Measurements from ENCODE around the gene HSD3B7.
"Not testable (repeated sequence)": the region's sequence is repeated elsewhere in the genome, so short reads cannot be mapped to it uniquely, and the experiment has no call there.

The HSD3B7 gene

DNA sequence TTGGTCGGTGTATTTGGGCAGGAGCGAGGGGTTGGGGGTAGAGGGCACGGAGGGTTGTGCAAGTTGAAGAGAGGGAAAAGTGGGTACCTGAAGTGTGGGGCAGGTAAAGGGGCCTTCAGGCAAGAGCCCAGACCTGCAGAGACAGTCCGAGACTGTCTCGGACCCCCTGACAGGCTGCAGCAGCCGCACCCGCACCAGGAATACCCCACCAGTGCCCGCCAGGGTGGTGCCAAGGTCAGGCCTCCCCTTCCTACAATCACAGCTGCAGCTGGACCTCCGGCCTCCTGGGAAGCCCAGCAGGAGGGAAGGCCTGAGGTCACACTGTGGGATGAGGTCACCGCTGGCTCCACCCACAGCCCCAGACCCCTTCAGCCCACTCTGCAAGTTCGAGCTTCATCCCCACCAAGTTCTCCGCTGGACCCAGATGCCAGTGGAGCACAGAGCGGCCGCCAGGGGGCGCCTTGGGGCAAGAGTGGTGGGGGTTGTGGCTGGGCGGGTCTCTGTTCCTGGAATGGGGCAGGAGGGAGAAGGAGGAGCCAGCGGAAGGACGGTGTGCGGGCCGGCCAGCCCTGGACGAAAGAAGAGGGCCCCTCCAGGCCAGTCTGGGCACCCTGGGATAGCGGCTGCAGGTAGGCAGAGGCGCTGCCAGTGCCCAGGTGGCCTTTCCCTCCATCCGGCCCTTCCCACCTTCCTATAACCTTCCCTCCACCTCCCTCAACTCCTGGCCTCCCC is at the start of gene HSD3B7:
TSS of gene HSD3B7 (plus strand) at position 539 of the 732 bp plus-strand sequence. CDS start 452 bp downstream, outside the sequence.
- peak; percentile 85 for DNase-seq (ENCODE audit: low spot score)

DNA sequence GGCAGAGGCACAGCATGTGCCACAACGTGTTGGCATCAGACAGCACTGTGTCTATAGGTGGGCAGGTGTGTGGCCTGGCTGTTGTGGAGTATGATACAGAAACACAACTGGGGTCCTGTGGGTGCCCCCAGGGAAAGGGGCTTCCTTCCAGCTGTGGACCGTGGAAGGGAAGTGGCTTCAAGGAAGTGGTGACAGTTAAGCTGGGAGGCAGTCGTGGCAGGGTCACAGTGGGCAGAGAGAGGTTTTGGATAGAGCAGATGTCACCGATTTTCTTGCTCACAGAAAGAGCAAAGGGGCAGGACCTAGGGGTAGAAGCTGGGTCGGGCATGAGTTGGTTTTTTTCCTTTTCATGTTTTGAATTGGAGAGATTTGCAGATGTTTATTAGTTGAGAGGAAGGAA is 47.3 kb upstream of the HSD3B7 start:
- no peak for DNase-seq (ENCODE audit: low spot score)

DNA sequence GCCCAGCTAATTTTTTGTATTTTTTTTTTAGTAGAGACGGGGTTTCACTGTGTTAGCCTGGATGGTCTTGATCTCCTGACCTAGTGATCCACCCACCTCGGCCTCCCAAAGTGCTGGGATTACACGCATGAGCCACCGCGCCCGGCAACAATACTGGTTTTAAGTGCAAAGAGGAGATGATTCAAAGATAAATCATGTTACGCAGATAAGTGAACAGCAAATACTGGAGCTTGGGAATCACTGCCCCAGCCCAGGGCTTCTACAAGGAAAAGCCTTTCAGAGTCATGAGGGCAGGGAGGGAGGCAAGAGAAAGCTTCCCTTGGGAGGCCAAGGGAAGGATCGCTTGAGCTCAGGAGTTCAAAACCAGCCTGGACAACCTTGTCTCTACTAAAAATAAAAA is 45.4 kb upstream of the HSD3B7 start:
- not testable (repeated sequence) for DNase-seq (ENCODE audit: low spot score)

DNA sequence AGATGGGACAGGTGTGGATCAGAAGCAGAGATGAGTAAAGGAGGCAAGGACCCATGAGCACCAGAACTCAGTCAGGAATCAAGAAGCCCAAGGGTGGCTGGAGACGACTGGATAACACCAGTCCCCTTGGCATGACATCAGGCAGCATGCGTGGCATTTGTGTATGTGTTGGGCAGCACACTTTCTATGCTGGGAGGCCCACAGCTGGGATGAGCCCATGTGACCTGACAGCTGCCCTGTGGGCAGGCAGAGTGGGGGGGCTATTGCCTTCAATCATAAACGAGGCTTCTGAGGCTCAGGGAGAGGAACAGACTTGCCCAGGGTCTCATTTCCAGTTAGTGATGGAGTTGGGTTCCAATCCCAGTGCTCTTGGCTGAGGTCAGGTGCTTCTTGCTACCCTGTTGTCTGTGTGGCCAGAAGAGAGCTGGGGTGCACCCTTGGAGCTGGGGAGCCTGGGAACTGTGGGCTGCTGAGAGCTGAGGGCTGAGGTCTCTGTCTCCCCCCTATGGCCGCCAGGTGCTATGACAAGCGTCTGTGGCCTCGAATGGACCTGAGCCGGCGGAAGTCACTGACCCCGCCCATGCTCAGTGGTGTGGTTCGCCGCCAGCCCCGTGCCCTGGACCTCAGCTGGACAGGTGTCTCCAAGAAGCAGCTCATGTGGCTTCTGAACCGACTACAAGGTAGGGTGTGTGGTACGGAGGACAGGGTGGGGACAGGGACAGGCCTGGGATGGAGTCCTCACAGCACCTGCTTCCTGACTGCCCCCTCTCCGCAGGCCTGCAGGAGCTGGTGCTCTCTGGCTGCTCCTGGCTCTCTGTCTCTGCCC is 43.2 kb upstream of the HSD3B7 start:
- peak; percentile 85 for DNase-seq (ENCODE audit: low spot score)

DNA sequence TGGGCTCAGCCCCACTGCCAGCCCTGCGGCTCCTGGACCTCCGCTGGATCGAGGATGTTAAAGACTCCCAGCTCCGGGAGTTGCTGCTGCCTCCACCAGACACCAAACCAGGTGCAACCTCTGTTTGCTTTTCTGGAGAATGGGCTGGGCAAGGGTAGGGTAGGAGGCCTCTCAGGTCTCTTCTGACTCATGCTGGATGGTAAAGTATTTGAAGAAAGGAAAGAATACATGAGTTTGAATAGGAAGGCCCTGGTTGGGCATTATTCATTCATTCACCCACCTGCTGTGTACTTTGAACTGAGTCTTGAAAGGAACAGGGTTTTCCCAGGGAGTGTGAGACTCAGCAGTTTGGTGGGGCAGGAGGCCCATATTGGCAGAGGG is 42.6 kb upstream of the HSD3B7 start:
- DNase-seq (ENCODE audit: low spot score), result no peak

DNA sequence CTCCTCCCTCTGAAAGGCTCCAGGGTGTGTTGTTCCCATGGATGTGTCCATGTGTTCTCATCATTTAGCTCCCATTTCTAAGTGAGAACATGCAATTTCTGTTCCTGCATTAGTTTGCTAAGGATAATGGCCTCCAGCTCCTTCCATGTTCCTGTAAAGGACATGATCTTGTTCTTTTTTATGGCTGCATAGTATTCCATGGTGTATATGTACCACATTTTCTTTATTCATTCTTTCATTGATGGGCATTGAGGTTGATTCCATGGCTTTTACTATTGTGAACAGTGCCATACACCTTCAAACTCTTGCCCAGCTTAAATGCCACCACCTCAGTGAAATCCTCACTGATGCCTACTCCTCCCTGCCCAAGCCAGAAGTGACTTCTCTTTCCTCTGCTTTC is 40.7 kb upstream of the HSD3B7 start:
- DNase-seq (ENCODE audit: low spot score), result no peak

DNA sequence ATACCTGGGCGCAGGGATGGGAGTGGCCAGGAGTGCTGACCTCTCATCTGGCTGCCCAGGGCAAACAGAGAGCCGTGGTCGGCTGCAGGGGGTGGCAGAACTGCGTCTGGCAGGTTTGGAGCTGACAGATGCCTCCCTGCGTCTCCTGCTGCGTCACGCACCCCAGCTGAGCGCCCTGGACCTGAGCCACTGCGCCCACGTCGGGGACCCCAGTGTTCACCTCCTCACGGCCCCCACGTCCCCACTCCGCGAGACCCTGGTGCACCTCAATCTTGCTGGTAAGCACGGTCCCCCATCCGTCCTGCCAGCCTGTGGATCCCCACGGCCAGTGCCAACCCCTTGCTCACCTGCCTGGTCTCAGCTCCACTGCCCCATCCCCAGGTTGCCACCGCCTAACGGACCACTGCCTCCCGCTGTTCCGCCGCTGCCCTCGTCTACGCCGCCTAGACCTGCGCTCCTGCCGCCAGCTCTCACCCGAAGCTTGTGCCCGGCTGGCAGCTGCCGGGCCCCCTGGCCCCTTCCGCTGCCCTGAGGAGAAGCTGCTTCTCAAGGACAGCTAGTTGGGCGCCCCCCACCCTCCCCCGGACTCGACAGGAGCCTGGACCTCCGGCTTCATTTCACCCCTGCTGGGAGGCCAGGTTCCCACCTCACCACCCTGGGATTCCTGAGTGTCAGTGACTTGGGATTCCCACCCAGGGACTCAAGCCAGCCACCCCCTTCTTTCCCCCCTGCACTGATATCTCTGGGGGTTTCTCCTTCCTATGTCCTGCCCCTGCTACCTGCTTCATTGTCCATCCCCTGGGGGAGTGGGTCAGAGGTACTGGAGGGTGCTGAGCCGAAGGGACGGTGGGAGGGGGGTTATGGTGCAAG is 38.1 kb upstream of the HSD3B7 start:
- no peak for DNase-seq (ENCODE audit: low spot score)

DNA sequence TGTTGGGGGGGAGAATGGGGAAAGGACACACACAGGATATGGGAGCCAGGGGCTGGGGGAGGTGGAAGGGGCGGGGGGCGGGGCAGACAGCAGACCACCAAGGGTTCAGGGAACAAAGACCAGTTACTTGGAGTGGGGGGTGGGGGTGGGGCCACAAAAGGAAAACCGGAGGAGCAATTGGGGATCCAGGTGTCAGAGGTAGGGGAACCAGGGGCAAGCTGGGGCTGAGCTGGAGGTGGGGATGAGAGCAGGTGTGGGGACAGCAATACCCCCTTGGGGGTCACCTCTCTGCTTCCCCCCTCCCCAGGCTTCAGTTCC is 37.5 kb upstream of the HSD3B7 start:
- no peak for DNase-seq (ENCODE audit: low spot score)

DNA sequence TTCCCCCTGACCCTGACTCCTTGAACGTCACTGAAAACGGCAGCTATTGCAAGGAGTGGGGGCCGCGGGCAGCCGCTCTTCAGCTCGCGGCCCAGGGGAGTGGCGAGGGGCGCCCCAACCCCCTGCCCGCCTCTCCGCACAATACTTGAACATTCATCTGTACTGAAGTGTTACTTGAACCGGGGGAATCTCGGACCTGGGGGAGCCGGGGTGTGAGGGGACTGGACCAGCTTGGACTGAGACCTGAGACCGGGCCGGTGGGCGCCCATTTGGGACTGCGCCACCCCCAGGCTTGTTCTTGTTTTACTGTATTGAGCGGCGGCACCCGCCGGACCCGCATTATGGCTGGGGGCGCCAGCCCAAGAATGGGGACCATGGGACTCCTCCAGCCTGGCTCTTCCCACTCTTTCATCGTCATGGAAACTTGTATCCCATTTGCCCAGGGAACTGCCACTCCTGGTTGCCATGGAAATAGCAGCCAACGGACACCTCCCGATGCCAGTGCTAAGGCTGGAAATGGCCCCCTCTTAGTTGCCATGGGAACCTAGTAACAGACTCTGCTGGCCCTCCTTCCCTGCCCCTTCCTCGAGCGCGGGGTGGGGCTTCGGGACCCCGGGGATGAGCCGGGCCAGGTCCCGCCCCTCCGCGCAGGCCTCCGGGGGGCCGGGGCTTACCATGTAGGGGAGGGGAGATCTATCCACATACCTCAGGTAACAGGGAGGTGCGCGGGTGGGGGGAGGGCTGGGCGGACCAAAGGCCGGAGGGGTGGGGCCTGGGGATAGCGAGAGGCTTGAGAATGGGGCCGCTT is 36.9 kb upstream of the HSD3B7 start:
- peak; percentile 30 for DNase-seq (ENCODE audit: low spot score)

DNA sequence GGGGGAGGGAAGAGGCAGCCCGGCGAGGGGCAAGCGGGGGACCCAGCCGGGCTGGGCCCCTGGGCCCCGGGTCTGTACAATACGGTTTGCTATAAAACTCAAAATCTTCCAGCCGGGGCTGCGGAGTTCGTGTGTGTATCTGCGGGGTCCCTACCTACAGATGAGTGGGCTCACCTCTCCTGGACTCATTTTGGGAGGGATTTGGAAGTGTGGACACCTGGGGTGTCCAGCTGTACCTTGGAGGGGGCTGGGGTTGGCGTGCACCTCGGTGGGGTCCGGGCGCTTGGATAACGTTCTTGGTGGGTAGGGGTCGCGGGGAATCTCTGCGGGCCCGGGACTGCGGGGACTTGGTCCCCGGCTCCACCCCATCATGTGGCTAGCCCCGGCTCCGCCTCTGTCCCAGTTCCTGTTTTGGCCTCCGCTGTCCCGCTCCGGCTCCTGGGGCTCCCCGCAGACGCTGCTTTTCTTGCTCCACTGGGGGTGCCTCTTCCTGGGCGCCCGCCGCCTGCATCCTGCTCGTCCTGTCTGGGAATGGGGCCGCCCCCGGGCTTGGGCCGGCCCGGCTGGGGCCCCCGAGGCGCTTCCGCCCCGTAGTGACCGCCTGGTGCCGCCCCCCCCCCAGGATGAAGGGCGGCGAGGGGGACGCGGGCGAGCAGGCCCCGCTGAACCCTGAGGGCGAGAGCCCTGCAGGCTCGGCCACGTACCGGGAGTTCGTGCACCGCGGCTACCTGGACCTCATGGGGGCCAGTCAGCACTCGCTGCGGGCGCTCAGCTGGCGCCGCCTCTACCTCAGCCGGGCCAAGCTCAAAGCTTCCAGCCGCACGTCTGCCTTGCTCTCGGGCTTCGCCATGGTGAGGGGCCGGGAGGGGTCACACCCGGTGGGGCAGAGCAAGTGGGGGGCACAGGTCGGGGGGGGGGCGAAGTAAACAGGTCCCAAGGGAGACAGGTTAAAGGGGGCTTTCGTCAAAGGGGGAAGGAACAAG is 36.0 kb upstream of the HSD3B7 start, which contains the start of gene ORAI3:
TSS of gene ORAI3 (plus strand) at position 402 of the 983 bp plus-strand sequence. CDS start at position 624, 222 bp downstream.
- peak; percentile 72 for DNase-seq (ENCODE audit: low spot score)

DNA sequence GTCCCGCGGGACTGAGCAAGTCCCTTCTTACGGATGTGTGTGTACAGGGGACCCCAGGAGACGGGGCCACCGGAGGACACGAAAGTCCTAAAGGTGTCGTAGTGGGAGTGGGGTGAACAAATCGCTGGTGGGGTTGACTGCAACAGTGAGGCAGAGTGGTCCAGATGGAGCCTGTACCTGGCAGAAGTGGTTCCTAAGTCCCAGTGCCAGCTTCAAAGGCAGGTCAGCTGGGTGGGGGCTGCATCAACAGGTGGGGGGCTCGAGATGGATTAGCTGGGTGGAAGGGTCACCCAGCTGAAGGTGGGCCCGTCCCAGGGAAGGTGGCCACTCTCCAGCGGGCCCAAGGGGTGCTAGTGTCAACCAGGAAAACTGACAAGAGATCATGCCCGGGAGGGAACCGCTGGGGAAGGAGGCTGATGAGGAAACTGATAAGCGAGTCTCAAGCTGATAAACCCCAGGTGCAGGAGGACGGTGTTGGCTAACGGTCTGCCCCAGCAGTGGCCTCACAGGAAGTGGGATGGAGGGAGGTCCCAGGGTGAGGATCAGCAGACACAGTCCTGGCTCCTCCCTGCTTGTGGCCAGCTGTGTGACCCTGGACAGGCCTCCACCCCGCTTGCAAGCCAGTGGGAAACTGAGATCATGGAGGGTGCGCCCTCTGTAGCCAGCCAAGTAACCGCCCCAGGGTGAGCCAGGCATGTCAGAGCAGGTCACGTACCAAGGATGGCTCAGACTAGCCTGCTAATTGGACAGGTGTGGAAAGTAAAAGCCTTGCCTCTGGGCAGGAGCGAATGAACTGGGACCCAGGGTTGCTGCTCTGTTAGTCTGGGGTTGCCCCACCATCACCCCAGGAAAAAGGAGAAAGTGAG is 35.1 kb upstream of the HSD3B7 start:
- peak; percentile 21 for DNase-seq (ENCODE audit: low spot score)

DNA sequence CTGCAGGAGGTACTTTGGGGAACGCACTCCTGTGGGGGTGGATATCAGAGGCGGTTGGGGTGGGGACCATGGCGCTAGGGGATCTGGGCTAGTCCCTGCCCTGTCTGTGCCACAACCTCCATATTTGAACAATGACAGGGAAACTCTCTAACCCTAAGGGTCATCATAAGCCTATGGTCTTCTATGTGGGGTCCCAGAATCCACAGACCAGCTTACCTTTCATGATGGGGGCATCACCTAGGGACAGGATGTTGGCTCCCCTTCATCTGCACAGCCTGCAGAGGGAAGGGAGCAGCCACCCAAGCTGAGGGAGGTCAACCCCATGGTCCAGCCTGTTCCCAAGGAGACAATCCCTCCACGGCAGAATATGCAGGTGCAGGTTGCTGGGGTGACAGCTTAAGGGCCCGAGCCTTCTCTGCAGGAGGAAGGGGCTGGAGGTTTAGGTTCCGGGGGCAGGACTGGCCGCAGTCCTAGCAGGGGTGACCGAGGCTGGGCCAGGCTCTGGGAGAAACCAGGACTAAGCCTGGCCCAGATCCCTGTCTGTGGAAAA is 34.4 kb upstream of the HSD3B7 start:
- DNase-seq (ENCODE audit: low spot score), result no peak

DNA sequence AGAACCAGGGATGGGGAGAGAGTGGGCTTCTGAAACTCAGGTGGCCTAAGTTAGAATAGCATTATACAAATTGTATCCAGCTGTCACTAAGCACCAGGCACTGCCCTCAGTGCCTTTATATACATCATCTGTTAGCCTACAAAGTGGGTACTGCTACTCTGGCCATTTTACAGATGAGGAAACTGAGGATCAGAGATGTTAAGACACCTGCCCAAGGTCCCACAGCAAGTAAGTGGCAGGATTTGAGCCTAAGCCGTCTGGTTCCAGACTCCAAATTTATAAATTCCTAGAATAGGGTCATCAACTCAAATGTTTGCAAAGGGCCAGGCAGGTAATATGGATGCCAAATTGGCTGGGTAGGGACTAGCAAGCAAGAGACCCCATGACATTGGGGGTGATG is 33.8 kb upstream of the HSD3B7 start:
- no peak for DNase-seq (ENCODE audit: low spot score)

DNA sequence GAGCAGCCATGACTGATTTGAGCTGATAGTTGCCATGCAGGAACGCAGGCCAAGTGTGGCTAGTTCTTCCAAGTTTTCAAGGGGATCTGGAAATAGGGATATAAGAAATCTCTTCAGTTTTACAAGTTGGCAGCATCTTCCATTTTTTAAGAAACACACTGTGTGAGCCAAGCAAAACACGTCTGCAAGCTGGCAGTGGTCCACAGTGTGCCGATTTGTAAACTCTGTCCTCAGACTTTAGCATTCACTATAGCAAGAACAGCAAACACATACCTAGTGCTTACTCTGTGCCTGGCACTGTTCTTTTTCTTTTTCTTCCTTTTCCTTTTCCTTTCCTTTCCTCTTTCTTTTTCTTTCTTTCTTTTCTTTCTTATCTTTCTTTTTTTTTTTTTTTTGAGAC is 33.3 kb upstream of the HSD3B7 start:
- DNase-seq (ENCODE audit: low spot score), result no peak

DNA sequence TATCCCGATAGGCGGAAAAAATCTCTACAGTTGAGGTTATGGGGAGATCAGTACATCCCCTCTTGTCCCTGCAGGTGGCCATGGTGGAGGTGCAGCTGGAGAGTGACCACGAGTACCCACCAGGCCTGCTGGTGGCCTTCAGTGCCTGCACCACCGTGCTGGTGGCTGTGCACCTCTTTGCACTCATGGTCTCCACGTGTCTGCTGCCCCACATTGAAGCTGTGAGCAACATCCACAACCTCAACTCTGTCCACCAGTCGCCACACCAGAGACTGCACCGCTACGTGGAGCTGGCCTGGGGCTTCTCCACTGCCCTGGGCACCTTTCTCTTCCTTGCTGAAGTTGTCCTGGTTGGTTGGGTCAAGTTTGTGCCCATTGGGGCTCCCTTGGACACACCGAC is 31.9 kb upstream of the HSD3B7 start:
- DNase-seq (ENCODE audit: low spot score), result no peak

DNA sequence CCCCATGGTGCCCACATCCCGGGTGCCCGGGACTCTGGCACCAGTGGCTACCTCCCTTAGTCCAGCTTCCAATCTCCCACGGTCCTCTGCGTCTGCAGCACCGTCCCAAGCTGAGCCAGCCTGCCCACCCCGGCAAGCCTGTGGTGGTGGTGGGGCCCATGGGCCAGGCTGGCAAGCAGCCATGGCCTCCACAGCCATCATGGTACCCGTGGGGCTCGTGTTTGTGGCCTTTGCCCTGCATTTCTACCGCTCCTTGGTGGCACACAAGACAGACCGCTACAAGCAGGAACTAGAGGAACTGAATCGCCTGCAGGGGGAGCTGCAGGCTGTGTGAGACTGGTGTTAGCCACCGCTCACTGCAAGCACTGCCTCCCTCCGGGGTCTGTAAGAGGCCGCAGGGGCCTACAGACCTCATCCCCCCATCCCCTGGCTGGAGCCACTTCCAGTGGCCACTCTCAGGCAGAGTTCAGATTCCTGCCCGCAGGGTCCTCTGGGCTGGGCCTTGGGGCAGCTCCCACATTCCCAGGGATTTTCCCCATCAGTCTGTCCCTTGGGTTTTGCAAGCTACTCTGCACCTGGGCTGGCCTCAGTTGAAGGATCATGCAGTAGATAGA is 31.4 kb upstream of the HSD3B7 start:
- DNase-seq (ENCODE audit: low spot score), result peak; percentile 41

DNA sequence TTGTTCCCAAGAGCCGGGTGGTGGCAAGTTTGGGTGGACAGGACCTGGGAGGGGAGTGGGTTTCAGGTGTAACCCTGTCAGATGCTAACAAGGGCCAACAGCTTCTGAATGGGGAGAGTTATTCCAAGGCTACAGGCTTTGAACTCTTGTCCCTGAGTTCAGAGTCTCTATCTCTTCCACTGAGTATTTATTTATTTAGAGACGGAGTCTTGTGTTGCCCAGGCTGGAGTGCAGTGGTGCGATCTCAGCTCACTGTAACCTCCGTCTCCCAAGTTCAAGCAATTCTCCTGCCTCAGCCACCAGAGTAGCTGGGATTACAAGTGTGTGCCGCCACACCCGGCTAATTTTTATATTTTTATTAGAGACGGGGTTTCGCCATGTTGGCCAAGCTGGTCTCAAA is 30.0 kb upstream of the HSD3B7 start:
- DNase-seq (ENCODE audit: low spot score), result no peak

DNA sequence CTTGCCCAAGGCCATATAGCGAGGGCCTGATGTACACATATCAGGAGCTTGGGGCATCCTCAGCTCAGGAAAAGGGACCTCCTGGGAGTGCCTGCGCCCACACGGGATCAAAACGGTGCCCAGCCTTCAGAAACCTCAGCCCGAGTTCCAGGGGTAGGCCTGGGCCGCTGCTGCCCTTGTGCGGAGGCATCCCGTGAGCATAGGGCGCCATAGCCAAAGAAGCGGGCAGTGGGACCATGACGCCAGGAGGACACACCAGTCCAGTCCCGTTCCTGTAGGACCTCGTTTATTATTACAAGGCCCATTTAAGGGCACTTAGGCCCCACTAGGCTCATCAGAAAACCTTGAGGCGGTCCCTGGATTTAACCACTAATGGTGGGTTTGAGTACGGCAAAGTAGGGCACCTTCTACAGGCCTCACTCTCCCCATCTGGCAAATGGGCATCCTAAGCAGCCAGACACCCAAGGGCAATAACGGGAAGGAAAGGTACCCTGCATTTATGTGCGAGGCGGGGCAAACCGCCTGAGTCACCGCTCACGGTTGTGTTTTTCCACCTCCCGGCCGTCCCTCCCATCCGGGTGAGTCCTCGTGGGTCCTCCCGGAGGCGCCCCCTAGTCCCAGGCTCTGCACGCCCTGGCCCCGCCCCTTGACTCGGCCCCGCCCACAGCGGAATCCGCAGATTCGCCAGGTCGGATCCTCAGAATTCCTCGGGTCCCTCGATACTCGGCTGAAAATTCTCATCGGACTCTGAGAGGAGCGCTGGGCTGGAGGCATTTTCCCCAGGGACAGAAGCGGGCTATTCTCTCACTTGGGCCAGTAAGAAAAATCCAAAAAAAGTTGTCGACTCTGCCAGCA is 28.2 kb upstream of the HSD3B7 start:
- DNase-seq (ENCODE audit: low spot score), result peak; percentile 86
